ENCODE measurements around the gene STIMATE.

DNA sequence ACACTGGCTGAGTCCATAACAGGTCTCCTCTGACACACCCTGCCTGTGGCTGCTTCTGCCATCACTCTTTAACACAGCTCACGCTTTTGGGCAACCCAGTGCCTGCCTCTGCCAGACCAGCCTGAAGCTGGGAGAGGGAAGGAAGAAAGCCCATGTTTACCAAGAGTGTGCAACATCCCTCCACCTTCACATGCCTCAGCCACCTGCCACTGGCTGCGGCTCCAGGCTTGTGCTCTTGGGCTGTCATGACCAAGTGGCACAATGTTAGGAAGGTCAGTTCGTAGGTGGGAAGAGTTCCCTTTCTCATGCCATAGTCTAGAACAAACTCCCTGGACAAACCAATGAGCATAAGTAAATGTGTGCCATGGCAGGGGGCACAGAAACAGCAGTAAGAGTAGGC is 20.3 kb downstream of the STIMATE start:
- TF ChIP-seq, protein P1, sequence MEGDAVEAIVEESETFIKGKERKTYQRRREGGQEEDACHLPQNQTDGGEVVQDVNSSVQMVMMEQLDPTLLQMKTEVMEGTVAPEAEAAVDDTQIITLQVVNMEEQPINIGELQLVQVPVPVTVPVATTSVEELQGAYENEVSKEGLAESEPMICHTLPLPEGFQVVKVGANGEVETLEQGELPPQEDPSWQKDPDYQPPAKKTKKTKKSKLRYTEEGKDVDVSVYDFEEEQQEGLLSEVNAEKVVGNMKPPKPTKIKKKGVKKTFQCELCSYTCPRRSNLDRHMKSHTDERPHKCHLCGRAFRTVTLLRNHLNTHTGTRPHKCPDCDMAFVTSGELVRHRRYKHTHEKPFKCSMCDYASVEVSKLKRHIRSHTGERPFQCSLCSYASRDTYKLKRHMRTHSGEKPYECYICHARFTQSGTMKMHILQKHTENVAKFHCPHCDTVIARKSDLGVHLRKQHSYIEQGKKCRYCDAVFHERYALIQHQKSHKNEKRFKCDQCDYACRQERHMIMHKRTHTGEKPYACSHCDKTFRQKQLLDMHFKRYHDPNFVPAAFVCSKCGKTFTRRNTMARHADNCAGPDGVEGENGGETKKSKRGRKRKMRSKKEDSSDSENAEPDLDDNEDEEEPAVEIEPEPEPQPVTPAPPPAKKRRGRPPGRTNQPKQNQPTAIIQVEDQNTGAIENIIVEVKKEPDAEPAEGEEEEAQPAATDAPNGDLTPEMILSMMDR (IDR thresholded peaks at IDR 0.05; ENCODE audit: insufficient read depth, low read depth, low read length): no peak
- no peak for TF ChIP-seq EZH2 (IDR thresholded peaks at IDR 0.05; ENCODE audit: insufficient read depth, low read length)
